K562 (cell line): ENCODE results near the gene BACH1. TPM values are rescaled to one million over a fixed set of nuclear protein-coding genes. Genes with fewer than 3 reads are reported as not detected.

Experiments
- ATAC-seq: fragments of 200-7000 bp; cut with Tn5 transposase; 3 replicates; pipeline ENCODE4 v1.9.1; 2020; ENCODE audit warnings: moderate library complexity
- BruUV-seq: library from RNA; stranded (reverse); fragments of 400-500 nt; replicated peaks from 2 replicates; lab custom pipeline; 2021; lab: Mats Ljungman, UMichigan
- CTCF ChIA-PET: fragments of 300-600 bp; formaldehyde crosslinking; extraction: SDS; loops from one replicate; lab custom pipeline; 2021; ENCODE audit warnings: low intra/inter-chr PET ratio; lab: Yijun Ruan, JAX
- POLR2A ChIA-PET: fragments of 300-600, 350-650 bp; sonication (Branson Sonifier 250); formaldehyde crosslinking; extraction: SDS; loops from one replicate; lab custom pipeline; 2021; ENCODE audit warnings: antibody characterized with exemption, inconsistent platforms; lab: Yijun Ruan, JAX
- DNase-seq, 4 experiments: peaks; one replicate each; pipeline versions ENCODE4 v3.0.0 to v3.0.0-alpha.2; 2011 to 2018; ENCODE audit warnings: low spot score in 3 of 4, mixed read lengths in 3 of 4; ENCODE audit errors: extremely low read depth in 1 of 4
- FAIRE-seq: peaks from 2 replicates; lab custom pipeline; 2011; peaks lifted over from hg19 to GRCh38; lab: Jason Lieb, UNC
- H2AFZ ChIP-seq: 2 replicates; pipeline ENCODE4 v1.6.0; 2011; ENCODE audit warnings: low read depth, low read length, control low read depth, inconsistent platforms
- H3K27ac ChIP-seq: fragments of 200-600 bp; 3 replicates; pipeline ENCODE4 v1.8.0; 2011; ENCODE audit warnings: low read depth, mild to moderate bottlenecking, control low read depth, inconsistent platforms, low read length, moderate library complexity, mixed read lengths; ENCODE audit errors: extremely low read depth
- H3K27me3 ChIP-seq, 2 experiments: fragments of 300-600 bp in 1 of 2; 2 replicates in 1 of 2; 3 replicates in 1 of 2; pipeline versions ENCODE4 v1.6.0 to v1.8.0; 2011; ENCODE audit warnings: inconsistent platforms in 2 of 2, low read length in 2 of 2, mild to moderate bottlenecking in 1 of 2, mixed read lengths in 1 of 2, moderate library complexity in 1 of 2; ENCODE audit not compliant: control insufficient read depth in 2 of 2, insufficient read depth in 2 of 2
- H3K36me3 ChIP-seq: fragments of 300-600 bp; 3 replicates; pipeline ENCODE4 v1.8.0; 2011; ENCODE audit warnings: mild to moderate bottlenecking, low read length, inconsistent platforms; ENCODE audit not compliant: control insufficient read depth, insufficient read depth
- H3K4me1 ChIP-seq, 2 experiments: fragments of 200-600 bp in 1 of 2; replicated peaks in 1 of 2; 2 replicates in 1 of 2; 3 replicates in 1 of 2; pipeline versions ENCODE4 v1.5.1 to v1.8.0; 2011; ENCODE audit warnings: inconsistent platforms in 2 of 2, low read length in 2 of 2, mild to moderate bottlenecking in 1 of 2, mixed read lengths in 1 of 2, moderate library complexity in 1 of 2; ENCODE audit not compliant: control insufficient read depth in 2 of 2, insufficient read depth in 2 of 2
- H3K4me2 ChIP-seq: 2 replicates; pipeline ENCODE4 v1.6.1; 2011; ENCODE audit warnings: low read length, control low read depth, inconsistent platforms, mixed read lengths; ENCODE audit not compliant: insufficient read depth
- H3K4me3 ChIP-seq: fragments of 200-600 bp; sonication (generic), shearing (Covaris generic); 2 replicates; pipeline ENCODE4 v1.5.1; 2016; ENCODE audit warnings: control low read depth, inconsistent platforms
- H3K79me2 ChIP-seq: fragments of 200-600 bp; 3 replicates; pipeline ENCODE4 v1.8.0; 2011; ENCODE audit warnings: low read length, inconsistent platforms; ENCODE audit not compliant: control insufficient read depth, insufficient read depth
- H3K9ac ChIP-seq, 2 experiments: 2 replicates each; pipeline versions ENCODE4 v1.6.0 to v1.6.1; 2011; ENCODE audit warnings: low read depth in 2 of 2, low read length in 2 of 2, control low read depth in 1 of 2, inconsistent platforms in 1 of 2, mild to moderate bottlenecking in 1 of 2, mixed read lengths in 1 of 2; ENCODE audit not compliant: insufficient read depth in 1 of 2
- H3K9me1 ChIP-seq: one replicate; pipeline ENCODE4 v1.6.0; 2011; ENCODE audit warnings: inconsistent platforms, mild to moderate bottlenecking, low read length, moderate library complexity; ENCODE audit not compliant: control insufficient read depth, insufficient read depth
- H3K9me3 ChIP-seq: replicated peaks from 2 replicates; pipeline ENCODE4 v1.5.1; 2011; ENCODE audit warnings: low read depth, low read length, inconsistent platforms; ENCODE audit not compliant: control insufficient read depth, insufficient read depth
- H4K20me1 ChIP-seq: replicated peaks from 2 replicates; pipeline ENCODE4 v1.6.1; 2011; ENCODE audit warnings: low read length, inconsistent platforms, mixed read lengths; ENCODE audit not compliant: control insufficient read depth, insufficient read depth
- GTF2F1 ChIP-seq: IDR thresholded peaks from 2 replicates; pipeline ENCODE4 v1.6.1; 2011; ENCODE audit warnings: low read depth, low read length, improper control_type of control experiment
- NR2C2 ChIP-seq, 2 experiments: fragments of 200-800 bp in 1 of 2; sonication (Bioruptor generic) in 1 of 2; sonication (generic) in 1 of 2; formaldehyde crosslinking in 1 of 2; IDR thresholded peaks; 2 replicates each; pipeline versions ENCODE4 v1.6.1 to v1.8.0; 2016 to 2022; ENCODE audit warnings: mild to moderate bottlenecking in 1 of 2, missing compliant biosample characterization in 1 of 2, missing genetic modification characterization in 1 of 2, missing genetic modification reagents in 1 of 2
- THRB ChIP-seq: fragments of 450-650 bp; formaldehyde crosslinking; conservative IDR thresholded peaks from 2 replicates; pipeline ENCODE4 v1.4.0; 2022; ENCODE audit warnings: mild to moderate bottlenecking, missing genetic modification characterization
- ZNF644 ChIP-seq: fragments of 200-800 bp; sonication (Bioruptor generic); IDR thresholded peaks from 2 replicates; pipeline ENCODE4 v1.6.1; 2016; ENCODE audit warnings: low read depth, missing genetic modification characterization, missing compliant biosample characterization
- WGBS: fragments of 100-300 bp; shearing (Covaris generic); methylation state at CpG from one replicate; pipeline ENCODE4 v1.1.6; 2016; ENCODE audit warnings: low coverage, mixed read lengths; ENCODE audit not compliant: insufficient coverage; ENCODE audit errors: missing lambda C conversion rate; 5-methylcytosine and 5-hydroxymethylcytosine counted together
- in situ Hi-C: fragments of 300-500 bp; cut with MboI; formaldehyde crosslinking; loops from 4 replicates; pipeline ENCODE4 v1.15.0; 2018; ENCODE audit warnings: inconsistent platforms, mixed read lengths
- intact Hi-C: fragments of 100-400 bp; cut with micrococcal nuclease; formaldehyde crosslinking; loops from 2 replicates; pipeline ENCODE4 v1.14.2; 2022
- polyA plus RNA-seq, 8 experiments: library from polyadenylated mRNA; depleted of rRNA in 4 of 8; stranded (reverse) in 5 of 8; unstranded in 3 of 8; fragments of >200 nt; fragmentation: Nextera tagmentation in 2 of 8; fragmentation: Illumina TruSeq in 1 of 8; extraction: Ambion mirVana in 2 of 8; extraction: Trizol in 1 of 8; gene quantifications; 2 replicates each; pipeline versions ENCODE4 v1.2.1 to v1.2.3, GENCODE V29; 2011 to 2014; ENCODE audit warnings: inconsistent platforms in 1 of 8, missing spikeins in 1 of 8
- total RNA-seq, 7 experiments: library from RNA; depleted of rRNA in 6 of 7; stranded (reverse); fragments of >200 nt in 6 of 7; fragmentation: Illumina TruSeq in 2 of 7; extraction: Trizol in 2 of 7; gene quantifications; 2 replicates each; pipeline versions ENCODE4 v1.2.1 to v1.2.3, GENCODE V29; 2011 to 2021; ENCODE audit warnings: low replicate concordance in 1 of 7
- TF ChIP-seq, protein P1 (sequence below): sonication (generic); formaldehyde crosslinking; IDR thresholded peaks from 2 replicates; pipeline ENCODE4 v1.8.1; 2022; ENCODE audit warnings: missing genetic modification reagents
- TF ChIP-seq, protein P2 (sequence below), 2 experiments: fragments of 450-650 bp in 1 of 2; sonication (generic) in 1 of 2; formaldehyde crosslinking in 1 of 2; IDR thresholded peaks; 2 replicates each; pipeline versions ENCODE4 v1.7.1 to v1.9.0; 2016 to 2022; ENCODE audit warnings: inconsistent platforms in 1 of 2, mild to moderate bottlenecking in 1 of 2, missing genetic modification reagents in 1 of 2

Gene BACH1
- total and polyA plus RNA-seq, 9 of the 15 experiments (the other 6 are each of a cell fraction or from before 2014, with no cell fraction given): 10.6 to 58.5 (median 28.6) TPM

DNA sequence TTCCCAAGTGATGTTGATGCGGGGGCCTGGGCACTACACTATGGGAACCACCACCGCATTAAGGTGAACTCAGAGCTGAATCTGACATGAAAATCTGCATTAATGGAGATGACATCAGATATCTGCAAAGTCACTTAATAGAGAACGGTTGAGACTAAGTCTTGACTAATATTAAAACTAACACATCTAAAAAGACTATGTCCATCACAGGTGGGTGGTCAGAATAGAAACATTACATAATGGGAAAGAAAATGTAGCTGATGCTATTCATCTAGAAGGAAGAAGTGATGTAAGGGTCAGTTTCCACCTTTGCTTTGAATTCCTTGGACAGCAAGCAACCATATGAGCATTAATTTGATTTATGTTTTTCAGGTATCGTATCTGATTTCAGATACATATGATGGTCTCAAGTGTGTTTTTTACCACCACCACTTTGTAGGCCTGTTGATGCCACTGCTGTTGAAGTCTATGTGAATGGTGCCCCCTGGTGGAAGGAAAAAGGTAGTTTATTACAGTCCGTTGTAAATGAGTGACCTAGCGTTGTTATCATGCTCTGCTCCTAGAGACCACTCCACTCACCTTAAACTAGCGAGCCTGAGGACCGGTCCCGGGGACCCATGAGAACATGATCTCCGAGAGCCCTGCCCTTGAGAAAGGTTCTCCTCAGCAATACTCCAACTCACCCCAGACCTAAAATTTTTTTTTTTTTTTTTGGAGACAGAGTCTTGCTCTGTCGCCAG lies 73.5 kb downstream of the BACH1 start (continued):
- TF ChIP-seq GTF2F1: no peak

GRCh38 chr21:29374481-29374880 lies 75.8 kb downstream of the BACH1 start:
- Histone ChIP-seq H3K9me3 (no peaks in the 10 kb centered on the region), H3K27me3 (no peaks in the 10 kb centered on the region), H3K9ac (no peak overlapping the region), H3K36me3 (peaks cover 21% of the 10 kb centered on the region), H3K79me2 (no peaks in the 10 kb centered on the region), H3K4me3 (no peak overlapping the region), H3K4me1 (no peaks in the 10 kb centered on the region), H3K9me1 (no peaks in the 10 kb centered on the region), H3K27ac (no peak overlapping the region), H4K20me1 (no peaks in the 10 kb centered on the region), H3K4me2 (no peak overlapping the region), H2AFZ (no peak overlapping the region)
- in situ Hi-C loops: loop anchor here (5.0 kb wide), 1 partner anchor 287 kb away; no protein-coding TSS in a partner anchor
- POLR2A ChIA-PET: no interaction called here
- WGBS: 90% methylated on average over 1 of the region's 1 CpG
- FAIRE-seq (no peak), ATAC-seq (no peak), DNase-seq (no peak)
- intact Hi-C loops: loop anchor here (5.0 to 10.0 kb wide), 2 partner anchors 110 to 473 kb away; no protein-coding TSS in a partner anchor
- CTCF ChIA-PET: no interaction called here
- no TSS peak for BruUV-seq
- TF ChIP-seq, protein P1, sequence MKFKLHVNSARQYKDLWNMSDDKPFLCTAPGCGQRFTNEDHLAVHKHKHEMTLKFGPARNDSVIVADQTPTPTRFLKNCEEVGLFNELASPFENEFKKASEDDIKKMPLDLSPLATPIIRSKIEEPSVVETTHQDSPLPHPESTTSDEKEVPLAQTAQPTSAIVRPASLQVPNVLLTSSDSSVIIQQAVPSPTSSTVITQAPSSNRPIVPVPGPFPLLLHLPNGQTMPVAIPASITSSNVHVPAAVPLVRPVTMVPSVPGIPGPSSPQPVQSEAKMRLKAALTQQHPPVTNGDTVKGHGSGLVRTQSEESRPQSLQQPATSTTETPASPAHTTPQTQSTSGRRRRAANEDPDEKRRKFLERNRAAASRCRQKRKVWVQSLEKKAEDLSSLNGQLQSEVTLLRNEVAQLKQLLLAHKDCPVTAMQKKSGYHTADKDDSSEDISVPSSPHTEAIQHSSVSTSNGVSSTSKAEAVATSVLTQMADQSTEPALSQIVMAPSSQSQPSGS: no peak
- no peak for TF ChIP-seq ZNF644 (tag)
- TF ChIP-seq, protein P2, sequence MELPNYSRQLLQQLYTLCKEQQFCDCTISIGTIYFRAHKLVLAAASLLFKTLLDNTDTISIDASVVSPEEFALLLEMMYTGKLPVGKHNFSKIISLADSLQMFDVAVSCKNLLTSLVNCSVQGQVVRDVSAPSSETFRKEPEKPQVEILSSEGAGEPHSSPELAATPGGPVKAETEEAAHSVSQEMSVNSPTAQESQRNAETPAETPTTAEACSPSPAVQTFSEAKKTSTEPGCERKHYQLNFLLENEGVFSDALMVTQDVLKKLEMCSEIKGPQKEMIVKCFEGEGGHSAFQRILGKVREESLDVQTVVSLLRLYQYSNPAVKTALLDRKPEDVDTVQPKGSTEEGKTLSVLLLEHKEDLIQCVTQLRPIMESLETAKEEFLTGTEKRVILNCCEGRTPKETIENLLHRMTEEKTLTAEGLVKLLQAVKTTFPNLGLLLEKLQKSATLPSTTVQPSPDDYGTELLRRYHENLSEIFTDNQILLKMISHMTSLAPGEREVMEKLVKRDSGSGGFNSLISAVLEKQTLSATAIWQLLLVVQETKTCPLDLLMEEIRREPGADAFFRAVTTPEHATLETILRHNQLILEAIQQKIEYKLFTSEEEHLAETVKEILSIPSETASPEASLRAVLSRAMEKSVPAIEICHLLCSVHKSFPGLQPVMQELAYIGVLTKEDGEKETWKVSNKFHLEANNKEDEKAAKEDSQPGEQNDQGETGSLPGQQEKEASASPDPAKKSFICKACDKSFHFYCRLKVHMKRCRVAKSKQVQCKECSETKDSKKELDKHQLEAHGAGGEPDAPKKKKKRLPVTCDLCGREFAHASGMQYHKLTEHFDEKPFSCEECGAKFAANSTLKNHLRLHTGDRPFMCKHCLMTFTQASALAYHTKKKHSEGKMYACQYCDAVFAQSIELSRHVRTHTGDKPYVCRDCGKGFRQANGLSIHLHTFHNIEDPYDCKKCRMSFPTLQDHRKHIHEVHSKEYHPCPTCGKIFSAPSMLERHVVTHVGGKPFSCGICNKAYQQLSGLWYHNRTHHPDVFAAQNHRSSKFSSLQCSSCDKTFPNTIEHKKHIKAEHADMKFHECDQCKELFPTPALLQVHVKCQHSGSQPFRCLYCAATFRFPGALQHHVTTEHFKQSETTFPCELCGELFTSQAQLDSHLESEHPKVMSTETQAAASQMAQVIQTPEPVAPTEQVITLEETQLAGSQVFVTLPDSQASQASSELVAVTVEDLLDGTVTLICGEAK (IDR thresholded peaks at IDR 0.05): no peak
- TF ChIP-seq, protein P2 (CRISPR knock-in tag; IDR thresholded peaks at IDR 0.05): no peak
- TF ChIP-seq NR2C2 (CRISPR knock-in tag; IDR thresholded peaks at IDR 0.05): no peak
- TF ChIP-seq NR2C2 (tag; IDR thresholded peaks at IDR 0.05): no peak
- no peak for TF ChIP-seq THRB (CRISPR knock-in tag)
